GM10847 (cell line): ENCODE data around the gene OR8G1.

Experiments used
- POLR2A ChIP-seq: IDR thresholded peaks from 2 replicates; pipeline ENCODE4 v1.6.1; 2011; ENCODE audit not compliant: insufficient read length; ENCODE audit errors: extremely low read depth

Gene OR8G1

DNA sequence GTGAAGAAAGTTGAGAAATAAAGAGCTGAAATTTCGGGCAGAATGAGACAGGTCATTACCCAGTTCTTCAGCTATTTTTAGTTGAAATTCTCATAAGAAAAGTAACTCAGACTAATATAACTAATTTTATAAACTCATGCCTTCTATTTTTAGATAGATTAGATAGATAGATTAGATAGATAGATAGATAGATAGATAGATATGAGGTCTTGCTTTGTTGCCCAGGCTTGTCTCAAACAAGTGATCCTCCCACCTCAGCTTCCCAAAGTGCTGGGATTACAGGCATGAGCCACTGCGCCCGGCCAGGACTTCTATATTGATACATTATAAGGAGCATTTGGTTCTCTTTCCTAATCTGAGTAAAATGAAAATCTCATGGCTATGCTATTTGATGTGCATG is 26.9 kb upstream of the OR8G1 start:
- no peak for TF ChIP-seq POLR2A

DNA sequence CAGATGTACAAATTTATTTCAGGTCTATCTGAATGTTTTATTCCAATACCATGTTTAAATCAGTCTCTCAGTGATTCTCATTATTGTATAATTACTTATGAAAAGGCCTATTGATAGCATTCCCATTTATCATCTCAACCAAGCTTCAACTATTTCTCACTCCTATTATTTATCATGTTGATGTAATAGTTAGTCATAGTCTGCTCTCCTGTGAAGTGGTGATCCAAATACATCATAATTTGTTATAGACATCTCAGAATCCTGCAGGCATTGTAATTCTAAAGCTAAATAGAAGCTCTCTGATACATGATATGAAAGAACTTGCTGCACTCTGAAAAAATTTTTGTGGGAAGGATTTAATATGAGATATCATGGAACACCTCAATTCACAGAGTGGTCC is 21.8 kb upstream of the OR8G1 start:
- no peak for TF ChIP-seq POLR2A

DNA sequence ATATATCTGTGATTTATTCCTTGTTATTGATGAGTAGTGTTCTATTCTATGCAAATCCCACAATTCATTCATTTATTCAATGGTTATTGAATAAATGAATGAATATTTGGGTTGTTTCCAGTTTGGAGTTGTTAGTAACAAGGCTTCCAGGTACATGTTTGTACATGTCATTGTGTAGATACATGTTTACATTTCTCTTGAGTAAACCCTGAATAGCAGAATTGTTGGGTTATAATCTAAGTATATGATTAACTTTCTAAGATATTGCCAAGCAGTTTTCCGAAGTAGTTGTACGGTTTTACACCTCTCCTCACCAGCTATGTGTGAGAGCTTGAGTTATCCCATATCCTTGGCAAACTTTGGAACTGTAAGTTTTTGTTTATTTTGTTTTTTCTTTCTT is 18.5 kb upstream of the OR8G1 start:
- TF ChIP-seq POLR2A = no peak

DNA sequence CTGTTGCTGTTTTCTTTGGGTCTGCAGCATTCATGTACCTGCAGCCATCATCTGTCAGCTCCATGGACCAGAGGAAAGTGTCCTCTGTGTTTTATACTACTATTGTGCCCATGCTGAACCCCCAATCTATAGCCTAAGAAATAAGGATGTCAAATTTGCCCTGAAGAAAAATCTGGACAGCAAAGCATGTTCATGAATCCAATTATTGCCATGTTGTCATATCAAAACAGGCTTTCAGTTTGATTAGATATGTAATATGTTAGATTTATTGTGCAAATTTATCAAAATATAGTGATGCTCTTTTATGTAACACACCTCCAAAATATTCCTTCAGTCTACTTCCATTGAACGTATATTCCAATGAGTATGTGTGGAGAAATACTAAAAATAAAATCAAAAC is 15.4 kb upstream of the OR8G1 start:
- TF ChIP-seq POLR2A = no peak

DNA sequence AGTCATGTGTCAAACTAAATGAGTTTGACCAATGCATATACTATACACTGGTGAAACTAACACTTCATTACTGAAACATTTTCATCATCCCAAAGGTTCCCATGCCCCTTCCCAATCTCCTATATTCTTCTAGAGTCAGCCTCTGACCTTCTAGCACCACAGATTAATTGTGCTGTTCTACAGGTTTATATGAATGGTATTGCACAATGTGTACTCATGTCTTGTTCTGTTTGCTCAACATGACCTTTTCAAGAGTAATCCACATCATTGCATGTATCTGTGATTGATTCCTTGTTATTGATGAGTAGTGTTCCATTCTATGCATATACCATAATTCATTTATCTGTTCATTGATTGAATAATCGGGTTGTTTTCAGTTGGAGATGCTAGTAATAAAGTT is 7.5 kb upstream of the OR8G1 start:
- no peak for TF ChIP-seq POLR2A

DNA sequence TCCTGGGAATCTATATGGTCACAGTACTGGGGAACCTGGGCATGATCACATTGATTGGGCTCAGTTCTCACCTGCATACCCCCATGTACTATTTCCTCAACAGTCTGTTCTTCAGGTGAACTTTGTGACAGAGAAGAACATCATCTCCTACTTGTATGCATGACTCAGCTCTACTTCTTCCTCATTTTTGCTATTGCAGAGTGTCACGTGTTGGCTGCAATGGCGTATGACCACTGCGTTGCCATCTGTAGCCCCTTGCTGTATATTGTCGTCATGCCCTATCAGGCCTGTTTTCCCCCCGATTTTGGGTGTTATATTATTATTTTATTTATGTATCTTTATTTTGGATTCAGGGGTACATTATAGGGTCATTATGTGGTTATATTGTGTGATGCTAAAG is 2.4 kb upstream of the OR8G1 start:
- no peak for TF ChIP-seq POLR2A

DNA sequence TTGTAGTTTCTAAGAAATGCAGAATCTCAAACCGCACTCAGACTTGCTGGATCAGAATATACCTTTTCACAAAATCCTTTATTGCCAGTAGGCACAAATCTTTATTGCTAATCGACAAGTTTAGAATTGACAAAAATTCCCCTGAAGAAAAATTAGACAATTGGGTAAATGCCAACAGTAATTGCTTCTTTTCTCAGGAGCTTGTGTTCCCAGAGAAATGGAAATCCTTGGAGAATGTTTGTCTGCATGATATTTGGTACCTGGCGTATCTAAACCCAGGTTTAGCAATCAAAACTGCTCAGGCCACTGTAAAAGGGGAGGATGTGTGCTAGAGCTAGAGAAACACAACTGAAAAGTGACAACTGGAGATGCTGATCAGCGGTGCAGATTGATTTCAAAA is 15.2 kb downstream of the OR8G1 start, which contains the start of gene OR8G5:
Gene OR8G5 (plus strand): TSS at position 301 of the 400 bp plus-strand sequence. CDS start 8,556 bp downstream, outside the sequence.
- TF ChIP-seq POLR2A = no peak

DNA sequence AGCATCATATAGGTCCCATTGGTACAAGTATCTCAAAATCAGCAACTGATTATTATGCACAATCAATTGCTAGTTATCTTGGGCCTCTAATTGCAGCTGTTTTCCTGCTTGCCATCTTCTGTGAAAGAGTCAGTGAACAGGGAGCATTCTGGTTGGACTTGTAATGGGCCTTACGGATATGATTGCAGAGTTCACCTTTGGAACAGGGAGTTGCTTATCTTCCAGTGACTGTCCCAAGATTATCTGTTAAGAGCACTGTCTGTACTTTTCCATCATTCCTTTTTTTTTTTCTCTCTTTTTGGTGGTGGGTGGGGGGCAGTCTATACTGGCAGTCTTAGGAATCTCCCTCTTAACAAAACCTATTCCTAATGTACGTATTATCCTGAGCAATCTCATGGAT is 33.1 kb downstream of the OR8G1 start:
- no peak for TF ChIP-seq POLR2A

DNA sequence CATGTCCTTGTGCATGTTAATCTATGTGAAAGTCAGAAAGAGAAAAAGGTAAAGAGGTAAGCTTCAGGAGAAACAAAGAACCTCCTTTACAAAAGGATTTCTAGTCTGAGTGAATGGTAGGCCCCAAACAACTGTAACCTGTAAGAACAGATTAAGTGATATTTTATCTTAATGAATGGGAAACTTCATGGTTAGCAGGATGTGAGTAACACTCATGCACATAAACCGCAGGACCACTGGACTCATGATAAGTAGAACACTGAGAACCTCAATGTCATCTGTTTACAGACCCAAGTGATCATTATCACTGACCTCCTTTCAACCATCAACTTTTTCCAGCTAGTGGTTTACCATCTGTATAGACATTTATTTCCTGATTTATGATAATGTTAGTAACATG is 35.2 kb downstream of the OR8G1 start:
- no peak for TF ChIP-seq POLR2A

DNA sequence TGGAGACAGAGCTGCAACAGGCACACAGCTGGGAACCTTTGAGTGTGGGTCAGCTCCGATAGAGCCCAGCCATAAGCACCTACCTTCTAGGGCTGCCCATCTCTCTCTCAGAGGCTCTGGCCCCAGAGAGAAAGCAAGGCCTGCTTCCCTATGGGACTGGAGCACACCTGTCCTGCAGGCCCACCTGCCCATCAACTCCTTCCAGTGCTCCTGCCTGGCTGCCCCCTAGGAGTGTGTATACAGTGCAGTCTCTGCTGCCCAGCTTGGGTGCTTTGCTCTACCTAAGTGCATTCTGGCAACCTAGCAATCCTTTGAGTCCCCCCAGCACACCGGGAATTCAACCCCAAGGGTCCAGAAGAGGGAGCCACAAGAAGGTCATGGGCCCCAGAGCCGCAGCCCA is 36.3 kb downstream of the OR8G1 start:
- no peak for TF ChIP-seq POLR2A

DNA sequence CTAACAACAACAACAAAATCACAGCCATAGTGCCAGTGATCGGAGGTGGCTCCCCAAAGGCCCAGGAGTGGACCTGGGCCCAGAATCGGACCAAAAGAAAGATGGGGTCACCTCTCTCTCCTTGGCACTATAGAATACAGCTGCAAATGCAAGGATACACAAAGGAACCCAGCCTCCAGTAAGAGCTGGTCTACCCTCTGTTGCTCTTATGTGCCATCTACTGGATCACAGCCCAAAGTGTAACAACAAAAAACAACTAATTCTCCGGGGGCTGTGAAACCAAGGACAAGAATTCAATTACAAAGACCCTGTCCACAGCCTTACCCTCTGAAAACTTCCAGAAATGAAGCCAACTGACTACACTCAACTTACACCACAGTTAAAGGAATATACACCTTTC is 36.9 kb downstream of the OR8G1 start:
- TF ChIP-seq POLR2A = no peak

DNA sequence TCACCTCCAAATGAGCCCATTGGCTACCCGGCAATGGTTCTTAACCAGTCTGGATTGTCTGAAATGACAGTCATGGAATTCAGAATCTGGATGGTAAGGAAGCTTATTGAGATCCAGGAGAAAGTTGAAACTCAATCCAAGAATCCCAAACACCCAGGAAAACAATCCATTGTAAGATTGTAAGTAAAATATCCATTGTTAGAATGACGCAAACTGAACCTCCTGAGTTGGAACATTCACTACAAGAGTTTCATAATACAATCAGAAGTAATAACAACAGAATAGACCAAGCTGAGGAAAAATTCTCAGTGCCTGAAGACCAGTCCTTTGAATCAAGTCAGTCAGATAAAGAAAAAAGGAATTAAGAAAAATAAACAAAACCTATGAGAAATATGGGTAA is 37.4 kb downstream of the OR8G1 start:
- TF ChIP-seq POLR2A = no peak

DNA sequence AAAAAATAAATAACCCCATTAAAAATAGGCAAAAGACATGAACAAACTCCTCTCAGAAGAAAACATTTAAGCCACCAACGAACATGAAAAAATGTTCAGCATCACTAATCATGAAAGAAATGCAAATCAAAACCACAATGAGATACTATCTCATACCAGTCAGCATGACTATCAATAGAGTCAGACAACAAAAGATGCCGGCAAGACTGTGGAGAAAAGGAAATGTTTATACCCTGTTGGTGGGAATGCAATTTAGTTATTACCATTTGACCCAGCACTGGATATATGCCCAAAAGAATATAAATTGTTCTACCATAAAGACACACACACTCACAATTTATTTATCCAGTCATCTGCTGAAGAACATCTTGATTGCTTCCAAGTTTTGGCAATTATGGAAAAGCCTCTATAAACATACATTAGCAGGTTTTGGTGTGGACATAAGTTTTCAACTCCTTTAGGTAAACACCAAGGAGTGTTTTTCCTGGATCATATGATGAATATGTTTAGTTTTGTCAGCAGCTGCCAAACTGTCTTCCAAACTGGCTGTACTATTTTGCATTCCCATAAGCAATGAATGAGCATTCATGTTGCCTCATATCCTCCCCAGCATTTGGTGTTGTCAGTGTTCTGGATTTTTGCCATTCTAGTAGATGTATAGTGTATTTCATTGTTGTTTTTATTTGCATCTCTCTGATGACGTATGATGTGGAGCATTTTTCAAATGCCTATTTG is 44.9 kb downstream of the OR8G1 start:
- no peak for TF ChIP-seq POLR2A

DNA sequence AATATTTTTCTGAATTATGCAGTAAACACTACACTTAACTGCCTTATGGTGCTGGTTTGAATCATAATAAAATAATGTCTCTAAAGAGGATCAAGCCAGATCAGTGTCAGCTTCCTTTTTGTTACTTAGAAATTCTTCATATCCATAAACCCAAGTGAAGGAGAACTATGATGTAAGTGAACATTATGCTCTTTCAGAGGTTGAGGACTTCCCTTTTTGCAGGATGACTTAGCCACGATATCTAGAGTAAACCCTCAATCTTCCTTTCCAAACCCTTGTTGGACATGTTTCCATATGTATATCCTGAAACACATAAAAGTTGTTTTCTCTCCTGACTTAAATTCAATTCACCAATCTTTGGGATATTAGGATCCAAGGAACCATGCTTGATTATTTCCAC is 53.8 kb downstream of the OR8G1 start:
- no peak for TF ChIP-seq POLR2A

DNA sequence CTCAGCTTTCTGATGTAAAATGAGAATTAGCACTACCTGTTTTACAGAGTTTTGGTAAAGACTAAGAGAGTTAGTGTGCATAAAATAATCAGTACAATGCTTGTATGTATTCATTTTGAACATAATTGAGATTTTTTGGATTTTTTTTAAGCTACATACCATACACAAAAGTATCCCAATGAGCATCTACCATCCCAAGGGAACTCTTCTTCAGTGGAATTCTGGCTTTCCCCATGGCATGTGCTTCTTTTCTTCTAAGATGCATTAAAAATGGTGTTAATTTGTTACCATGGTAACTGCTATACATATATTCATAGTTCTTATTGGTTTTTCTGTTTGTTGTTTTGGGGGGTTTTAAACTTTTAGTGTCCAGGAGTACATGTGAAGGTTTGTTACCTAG is 55.1 kb downstream of the OR8G1 start:
- no peak for TF ChIP-seq POLR2A

DNA sequence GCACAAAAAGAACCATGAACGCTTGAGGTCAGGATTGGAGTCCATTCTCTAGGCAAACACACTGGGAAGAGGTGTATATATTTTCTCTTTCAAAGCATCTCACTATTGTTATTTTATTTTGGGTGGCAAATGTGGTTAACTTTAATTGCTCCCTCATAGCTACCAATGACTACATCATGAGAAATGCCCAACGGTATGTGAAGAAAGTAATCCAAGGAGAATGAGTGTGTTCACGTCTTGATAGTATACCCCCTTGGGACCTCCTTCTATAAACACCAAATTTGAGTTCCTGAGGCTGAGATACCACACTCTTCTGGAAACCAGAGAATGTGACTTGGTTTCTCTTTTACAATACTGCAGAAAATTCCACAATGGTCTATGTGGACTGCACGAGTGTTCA is 57.0 kb downstream of the OR8G1 start:
- TF ChIP-seq POLR2A = no peak

DNA sequence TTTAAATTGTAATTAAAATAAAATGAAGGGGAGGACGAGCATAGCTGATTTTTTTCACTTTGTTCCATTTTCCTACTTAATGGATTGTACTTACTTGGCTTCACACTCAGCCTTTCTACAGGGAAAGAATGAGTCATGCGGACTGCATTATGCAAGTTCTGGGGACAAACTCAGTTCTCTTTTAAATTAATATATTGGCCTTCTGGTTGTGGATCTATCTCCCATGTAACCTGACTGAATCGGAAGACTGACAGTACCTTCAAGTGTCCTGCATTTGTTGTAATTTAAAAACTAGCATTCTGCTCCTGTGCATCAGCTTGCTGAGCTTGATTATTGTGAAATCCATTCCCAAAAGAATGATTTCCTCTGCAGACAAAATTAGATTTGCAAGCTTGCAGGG is 60.7 kb downstream of the OR8G1 start:
- no peak for TF ChIP-seq POLR2A
